Smooth muscle cell (in vitro differentiated cells): ENCODE measurements around the gene KBTBD13. TPM values are rescaled to one million over a fixed set of nuclear protein-coding genes. Genes with fewer than 3 reads are reported as not detected.
"Not testable (repeated sequence)": the region's sequence is repeated elsewhere in the genome, so short reads cannot be mapped to it uniquely, and the experiment has no call there.

Experiments
- DNase-seq: peaks from one replicate; lab custom pipeline; 2025; ENCODE audit not compliant: unreplicated experiment; lab: John Stamatoyannopoulos, UW
- H2AFZ ChIP-seq: fragments of 200-600 bp; sonication (generic); 2 replicates; pipeline ENCODE4 v1.6.0; 2016; ENCODE audit warnings: antibody characterized with exemption, low read depth, mild to moderate bottlenecking
- H3F3A ChIP-seq: fragments of 200-600 bp; sonication (generic); 2 replicates; pipeline ENCODE4 v1.6.0; 2017; ENCODE audit warnings: antibody characterized with exemption, low read depth
- H3K27ac ChIP-seq: fragments of 200-600 bp; sonication (generic); 2 replicates; pipeline ENCODE4 v1.5.1; 2016; ENCODE audit warnings: low read depth, mild to moderate bottlenecking
- H3K27me3 ChIP-seq: fragments of 200-600 bp; sonication (generic); 2 replicates; pipeline ENCODE4 v1.6.1; 2016; ENCODE audit warnings: low read depth, mild to moderate bottlenecking
- H3K36me3 ChIP-seq: fragments of 200-600 bp; sonication (generic); 2 replicates; pipeline ENCODE4 v1.5.1; 2016; ENCODE audit warnings: low read depth
- H3K4me1 ChIP-seq: fragments of 200-600 bp; sonication (generic); 2 replicates; pipeline ENCODE4 v1.5.1; 2016; ENCODE audit warnings: low read depth
- H3K4me2 ChIP-seq: fragments of 200-600 bp; sonication (generic); 2 replicates; pipeline ENCODE4 v1.6.0; 2016; ENCODE audit warnings: mild to moderate bottlenecking
- H3K4me3 ChIP-seq: fragments of 200-600 bp; sonication (generic); 2 replicates; pipeline ENCODE4 v1.5.1; 2016; ENCODE audit warnings: mild to moderate bottlenecking
- H3K79me2 ChIP-seq: fragments of 200-600 bp; sonication (generic); 2 replicates; pipeline ENCODE4 v1.6.0; 2016; ENCODE audit warnings: low read depth, mild to moderate bottlenecking
- H3K9ac ChIP-seq: fragments of 200-600 bp; sonication (generic); 2 replicates; pipeline ENCODE4 v1.6.0; 2016; ENCODE audit warnings: low read depth
- H3K9me3 ChIP-seq: fragments of 200-600 bp; sonication (generic); replicated peaks from 2 replicates; pipeline ENCODE4 v1.5.1; 2016; ENCODE audit warnings: low read depth
- H4K20me1 ChIP-seq: fragments of 200-600 bp; sonication (generic); 2 replicates; pipeline ENCODE4 v1.6.0; 2016; ENCODE audit warnings: low read depth
- CTCF ChIP-seq: fragments of 200-600 bp; sonication (generic); IDR thresholded peaks from 2 replicates; pipeline ENCODE4 v1.5.1; 2017; ENCODE audit warnings: borderline replicate concordance, mild to moderate bottlenecking, antibody characterized with exemption; ENCODE audit not compliant: insufficient read depth, poor library complexity, severe bottlenecking
- WGBS: methylation state at CpG from one replicate; pipeline ENCODE4 v1.1.7; 2016; ENCODE audit warnings: low lambda C conversion rate; 5-methylcytosine and 5-hydroxymethylcytosine counted together
- polyA plus RNA-seq: library from polyadenylated mRNA; unstranded; fragments of >200 nt; fragmentation: Nextera tagmentation; extraction: Ambion mirVana; gene quantifications from 2 replicates; pipeline ENCODE4 v1.2.1, GENCODE V29; 2016
- total RNA-seq: library from RNA; depleted of rRNA; stranded (reverse); fragments of >200 nt; gene quantifications from 2 replicates; pipeline ENCODE4 v1.2.3, GENCODE V29; 2014

The KBTBD13 gene
- total and polyA plus RNA-seq, 2 experiments from 2014 or later = 0.11 TPM; not detected in 1

- Histone ChIP-seq H3K9ac (no peak overlapping the region), H3K27me3 (no peaks in the 10 kb centered on the region), H3F3A (no peaks in the 10 kb centered on the region), H3K36me3 (no peaks in the 10 kb centered on the region), H3K4me3 (no peak overlapping the region), H3K79me2 (no peaks in the 10 kb centered on the region), H3K9me3 (no peaks in the 10 kb centered on the region), H3K4me1 (no peaks in the 10 kb centered on the region), H4K20me1 (no peaks in the 10 kb centered on the region), H2AFZ (no peak overlapping the region), H3K4me2 (no peak overlapping the region), H3K27ac (no peak overlapping the region)
- WGBS = 86% methylated on average over 2 of the region's 2 CpGs
- DNase-seq = no peak
- TF ChIP-seq CTCF = no peak
Observed at GRCh38 chr15:65041787-65042186, 34.8 kb upstream of the KBTBD13 start.

- H3K27me3 ChIP-seq = no peaks in the 10 kb centered on the region
- no peaks in the 10 kb centered on the region for H3K4me1 ChIP-seq
- H3K27ac ChIP-seq = no peak overlapping the region
- H3K79me2 ChIP-seq = no peaks in the 10 kb centered on the region
- H3K36me3 ChIP-seq = no peaks in the 10 kb centered on the region
- H3K4me2 ChIP-seq = no peak overlapping the region
- no peak overlapping the region for H3K9ac ChIP-seq
- DNase-seq = no peak
- H3K4me3 ChIP-seq = no peak overlapping the region
- no peaks in the 10 kb centered on the region for H4K20me1 ChIP-seq
- H2AFZ ChIP-seq = no peak overlapping the region
- 42% methylated on average over 4 of the region's 4 CpGs for WGBS
- no peaks in the 10 kb centered on the region for H3F3A ChIP-seq
- no peak for TF ChIP-seq CTCF
- no peaks in the 10 kb centered on the region for H3K9me3 ChIP-seq
Observed at GRCh38 chr15:65042776-65043327, 33.7 kb upstream of the KBTBD13 start.

- not testable (repeated sequence) for H3K27ac ChIP-seq, H3K4me1 ChIP-seq, H3K9me3 ChIP-seq, H2AFZ ChIP-seq, H3F3A ChIP-seq, H4K20me1 ChIP-seq, H3K4me2 ChIP-seq, DNase-seq, H3K9ac ChIP-seq, H3K36me3 ChIP-seq, H3K79me2 ChIP-seq, H3K4me3 ChIP-seq, H3K27me3 ChIP-seq
- 48% methylated on average over 5 of the region's 5 CpGs for WGBS
Observed at GRCh38 chr15:65044218-65044617, 32.3 kb upstream of the KBTBD13 start.

- WGBS = 92% methylated on average over 7 of the region's 7 CpGs
- H3K9ac ChIP-seq = no peak within 1 kb of the TSS
- no peaks in the 10 kb centered on the region for H3F3A ChIP-seq
- H3K79me2 ChIP-seq = no peaks in the 10 kb centered on the region
- no peak within 1 kb of the TSS for H3K4me3 ChIP-seq
- H3K27ac ChIP-seq = no peak within 1 kb of the TSS
- no peaks in the 10 kb centered on the region for H3K27me3 ChIP-seq
- no peak within 1 kb of the TSS for H3K4me2 ChIP-seq
- no peaks in the 10 kb centered on the region for H3K9me3 ChIP-seq
- no peaks in the 10 kb centered on the region for H4K20me1 ChIP-seq
- H2AFZ ChIP-seq = no peak within 1 kb of the TSS
- TF ChIP-seq CTCF = no peak
- no peaks in the 10 kb centered on the region for H3K4me1 ChIP-seq
- DNase-seq = no peak
- H3K36me3 ChIP-seq = no peaks in the 10 kb centered on the region
Observed at GRCh38 chr15:65044724-65045481, 31.6 kb upstream of the KBTBD13 start, which contains the start of gene SLC51B. Gene SLC51B (plus strand): TSS chr15:65045387. CDS start chr15:65050005, 4,618 bp downstream.
